ENCODE data around the gene OR13G1. TPM values are rescaled to one million over a fixed set of nuclear protein-coding genes. Genes with fewer than 3 reads are reported as not detected.

OR13G1 gene
- total and polyA plus RNA-seq, 2 of the 13 experiments (the other 11 are each of a cell fraction or from before 2014, with no cell fraction given): not detected

GRCh38 chr1:247679639-247680038 is at the start of gene OR13G1 (continued):
- TF ChIP-seq HNF1A (IDR thresholded peaks at IDR 0.05; ENCODE audit: low read depth) (no peak), HNF1A (CRISPR knock-in tag; IDR thresholded peaks at IDR 0.05; ENCODE audit: borderline replicate concordance) (no peak), ZNF296 (CRISPR knock-in tag; conservative IDR thresholded peaks at IDR 0.05) (no peak), CCDC6 (CRISPR knock-in tag; IDR thresholded peaks at IDR 0.05) (no peak), KLF11 (CRISPR knock-in tag; IDR thresholded peaks at IDR 0.05) (no peak)

DNA sequence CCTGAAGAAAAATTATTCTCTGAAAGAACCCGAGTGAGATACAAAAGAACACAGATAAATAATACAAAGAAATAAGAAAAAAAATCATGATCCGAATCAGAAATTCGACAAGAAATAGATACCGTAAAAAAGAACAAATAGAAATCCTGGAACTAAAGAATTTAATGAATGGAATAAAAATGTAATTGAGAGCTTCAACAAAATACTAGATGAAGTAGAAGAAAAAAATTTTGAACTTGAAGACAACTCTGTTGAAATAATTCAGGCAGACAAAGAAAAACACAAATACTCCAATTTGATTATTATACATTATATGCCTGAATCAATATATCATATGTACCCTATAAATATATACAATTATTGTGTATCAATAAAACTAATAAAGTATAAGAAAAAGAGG is 41.7 kb upstream of the OR13G1 start:
- H3K27me3 ChIP-seq (ENCODE audit: control insufficient read depth in 1 of 2, insufficient read depth in 2 of 2, low read length in 2 of 2): no peaks in the 10 kb centered on the region
- DNase-seq (ENCODE audit: low spot score) (no peak), FAIRE-seq (no peak), ATAC-seq (no peak)
- H3K9me3 ChIP-seq (ENCODE audit: low read length): peaks cover 72% of the 10 kb centered on the region
- H3K79me2 ChIP-seq (ENCODE audit: insufficient read depth, low read length): no peaks in the 10 kb centered on the region
- no peak overlapping the region for H3K9ac ChIP-seq (ENCODE audit: insufficient read depth, low read depth, low read length)
- no peaks in the 10 kb centered on the region for H3K4me1 ChIP-seq (ENCODE audit: insufficient read depth, low read length)
- H3K4me3 ChIP-seq (replicated peaks in 1 of 3; ENCODE audit: insufficient read depth in 1 of 3, low read depth in 2 of 3, low read length in 3 of 3): no peak overlapping the region
- intact Hi-C loops (cut with micrococcal nuclease; ENCODE audit: unreplicated experiment) (no loop called here), in situ Hi-C loops (cut with HindIII; ENCODE audit: extremely low pct_ligation_motif_present, low pct_unique_long_range_greater_than_20kb) (no loop called here)
- WGBS (ENCODE audit: low lambda C conversion rate): 2% methylated on average over 4 of the region's 4 CpGs
- POLR2A ChIA-PET: no interaction called here
- no peak overlapping the region for H3K4me2 ChIP-seq (ENCODE audit: low read depth, low read length)
- no peaks in the 10 kb centered on the region for H3K36me3 ChIP-seq (replicated peaks in 1 of 2; ENCODE audit: control insufficient read depth in 1 of 2, insufficient read depth in 2 of 2, low read length in 2 of 2)
- H4K20me1 ChIP-seq (ENCODE audit: insufficient read depth, low read length): no peaks in the 10 kb centered on the region
- BruUV-seq (replicated peaks): no TSS peak
- no peak overlapping the region for H3K27ac ChIP-seq (ENCODE audit: extremely low read length, insufficient read depth, low read length)
- CTCF ChIA-PET (ENCODE audit: low intra/inter-chr PET ratio, low total read pairs): no interaction called here
- no peak overlapping the region for H2AFZ ChIP-seq (ENCODE audit: low read length)
- TF ChIP-seq ZNF768 (CRISPR knock-in tag; IDR thresholded peaks at IDR 0.05) (no peak), ZNF790 (CRISPR knock-in tag; IDR thresholded peaks at IDR 0.05; ENCODE audit: borderline replicate concordance) (no peak), ZNF781 (CRISPR knock-in tag; IDR thresholded peaks at IDR 0.05; ENCODE audit: borderline replicate concordance, not compliant biosample characterization) (no peak), PPARG (CRISPR knock-in tag; conservative IDR thresholded peaks at IDR 0.05) (no peak), FOSL2 (CRISPR knock-in tag; IDR thresholded peaks at IDR 0.05) (no peak), HOXA7 (CRISPR knock-in tag; IDR thresholded peaks at IDR 0.05) (no peak), ZMYM2 (CRISPR knock-in tag; IDR thresholded peaks at IDR 0.05) (no peak), YEATS4 (CRISPR knock-in tag; IDR thresholded peaks at IDR 0.05; ENCODE audit: borderline replicate concordance) (no peak), SP1 (IDR thresholded peaks at IDR 0.05) (no peak), SP1 (CRISPR knock-in tag; IDR thresholded peaks at IDR 0.05) (no peak), HOXA3 (CRISPR knock-in tag; IDR thresholded peaks at IDR 0.05) (no peak), ZNF816 (CRISPR knock-in tag; IDR thresholded peaks at IDR 0.05; ENCODE audit: borderline replicate concordance) (no peak)
- TF ChIP-seq, protein P1, sequence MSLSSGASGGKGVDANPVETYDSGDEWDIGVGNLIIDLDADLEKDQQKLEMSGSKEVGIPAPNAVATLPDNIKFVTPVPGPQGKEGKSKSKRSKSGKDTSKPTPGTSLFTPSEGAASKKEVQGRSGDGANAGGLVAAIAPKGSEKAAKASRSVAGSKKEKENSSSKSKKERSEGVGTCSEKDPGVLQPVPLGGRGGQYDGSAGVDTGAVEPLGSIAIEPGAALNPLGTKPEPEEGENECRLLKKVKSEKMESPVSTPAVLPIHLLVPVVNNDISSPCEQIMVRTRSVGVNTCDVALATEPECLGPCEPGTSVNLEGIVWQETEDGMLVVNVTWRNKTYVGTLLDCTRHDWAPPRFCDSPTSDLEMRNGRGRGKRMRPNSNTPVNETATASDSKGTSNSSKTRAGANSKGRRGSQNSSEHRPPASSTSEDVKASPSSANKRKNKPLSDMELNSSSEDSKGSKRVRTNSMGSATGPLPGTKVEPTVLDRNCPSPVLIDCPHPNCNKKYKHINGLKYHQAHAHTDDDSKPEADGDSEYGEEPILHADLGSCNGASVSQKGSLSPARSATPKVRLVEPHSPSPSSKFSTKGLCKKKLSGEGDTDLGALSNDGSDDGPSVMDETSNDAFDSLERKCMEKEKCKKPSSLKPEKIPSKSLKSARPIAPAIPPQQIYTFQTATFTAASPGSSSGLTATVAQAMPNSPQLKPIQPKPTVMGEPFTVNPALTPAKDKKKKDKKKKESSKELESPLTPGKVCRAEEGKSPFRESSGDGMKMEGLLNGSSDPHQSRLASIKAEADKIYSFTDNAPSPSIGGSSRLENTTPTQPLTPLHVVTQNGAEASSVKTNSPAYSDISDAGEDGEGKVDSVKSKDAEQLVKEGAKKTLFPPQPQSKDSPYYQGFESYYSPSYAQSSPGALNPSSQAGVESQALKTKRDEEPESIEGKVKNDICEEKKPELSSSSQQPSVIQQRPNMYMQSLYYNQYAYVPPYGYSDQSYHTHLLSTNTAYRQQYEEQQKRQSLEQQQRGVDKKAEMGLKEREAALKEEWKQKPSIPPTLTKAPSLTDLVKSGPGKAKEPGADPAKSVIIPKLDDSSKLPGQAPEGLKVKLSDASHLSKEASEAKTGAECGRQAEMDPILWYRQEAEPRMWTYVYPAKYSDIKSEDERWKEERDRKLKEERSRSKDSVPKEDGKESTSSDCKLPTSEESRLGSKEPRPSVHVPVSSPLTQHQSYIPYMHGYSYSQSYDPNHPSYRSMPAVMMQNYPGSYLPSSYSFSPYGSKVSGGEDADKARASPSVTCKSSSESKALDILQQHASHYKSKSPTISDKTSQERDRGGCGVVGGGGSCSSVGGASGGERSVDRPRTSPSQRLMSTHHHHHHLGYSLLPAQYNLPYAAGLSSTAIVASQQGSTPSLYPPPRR (CRISPR knock-in tag; IDR thresholded peaks at IDR 0.05; ENCODE audit: borderline replicate concordance): no peak

All from HepG2 (cell line).